22Rv1 (cell line): Measurements from ENCODE around the gene CALHM4.

ENCODE experiments used
- CTCF ChIP-seq: fragments of 450-650 bp; IDR thresholded peaks from 2 replicates; pipeline ENCODE4 v1.5.1; 2017; ENCODE audit warnings: mild to moderate bottlenecking
- ZFX ChIP-seq: fragments of 450-650 bp; IDR thresholded peaks from 2 replicates; pipeline ENCODE4 v1.6.1; 2017; ENCODE audit warnings: antibody characterized with exemption, borderline replicate concordance

- TF ChIP-seq CTCF (no peak), ZFX (no peak)
Observed at GRCh38 chr6:116545651-116546050, 7.9 kb upstream of the CALHM4 start, which contains the start of gene TRAPPC3L.
